Lung microvascular endothelial cell (primary cell): ENCODE data around the gene ZDHHC1. TPM values are rescaled to one million over a fixed set of nuclear protein-coding genes. Genes with fewer than 3 reads are reported as not detected.

Experiments
- DNase-seq, 2 donors: peaks; one replicate each; pipeline versions ENCODE4 v3.0.0 to v3.0.0-alpha.2; 2010; ENCODE audit warnings: low read depth in 2 of 2
- total RNA-seq: library from RNA; depleted of rRNA; stranded (reverse); fragments of >200 nt; gene quantifications from 2 replicates; pipeline ENCODE4 v1.2.1, GENCODE V29; 2014

Gene ZDHHC1
- total RNA-seq, 1 donor from 2014 or later: 2.6 TPM

- peak; percentile 17 to 41 for DNase-seq
These were observed 31.3 kb upstream of the ZDHHC1 start for GRCh38 chr16:67447508-67448076.

DNA sequence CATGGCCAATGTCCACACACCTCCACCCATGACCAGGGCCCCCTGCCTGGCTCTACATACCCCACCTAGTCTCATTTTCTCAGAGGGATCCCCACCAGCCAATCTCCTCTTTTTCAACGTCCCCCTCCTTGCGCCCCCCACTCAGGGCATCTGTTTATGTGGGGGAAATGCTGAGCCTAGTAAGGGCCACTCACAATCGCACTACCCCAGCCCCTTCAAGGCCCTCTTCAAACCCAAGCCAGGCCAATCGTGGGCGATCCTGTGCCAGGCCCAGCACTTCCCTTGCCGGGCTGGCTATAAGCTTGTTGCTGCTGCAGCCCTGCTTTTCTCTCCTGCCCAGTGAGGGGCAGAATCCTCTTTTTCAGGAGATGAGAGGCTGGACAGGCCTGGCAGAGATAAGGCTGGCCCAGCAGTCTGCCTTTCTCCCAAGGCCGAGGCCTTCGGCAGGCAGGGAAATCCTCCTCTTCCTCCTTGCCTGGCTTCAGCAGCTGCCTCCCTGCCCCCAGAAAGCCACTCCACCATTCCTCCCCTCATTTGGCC is 30.8 kb upstream of the ZDHHC1 start:
- DNase-seq: no peak

DNA sequence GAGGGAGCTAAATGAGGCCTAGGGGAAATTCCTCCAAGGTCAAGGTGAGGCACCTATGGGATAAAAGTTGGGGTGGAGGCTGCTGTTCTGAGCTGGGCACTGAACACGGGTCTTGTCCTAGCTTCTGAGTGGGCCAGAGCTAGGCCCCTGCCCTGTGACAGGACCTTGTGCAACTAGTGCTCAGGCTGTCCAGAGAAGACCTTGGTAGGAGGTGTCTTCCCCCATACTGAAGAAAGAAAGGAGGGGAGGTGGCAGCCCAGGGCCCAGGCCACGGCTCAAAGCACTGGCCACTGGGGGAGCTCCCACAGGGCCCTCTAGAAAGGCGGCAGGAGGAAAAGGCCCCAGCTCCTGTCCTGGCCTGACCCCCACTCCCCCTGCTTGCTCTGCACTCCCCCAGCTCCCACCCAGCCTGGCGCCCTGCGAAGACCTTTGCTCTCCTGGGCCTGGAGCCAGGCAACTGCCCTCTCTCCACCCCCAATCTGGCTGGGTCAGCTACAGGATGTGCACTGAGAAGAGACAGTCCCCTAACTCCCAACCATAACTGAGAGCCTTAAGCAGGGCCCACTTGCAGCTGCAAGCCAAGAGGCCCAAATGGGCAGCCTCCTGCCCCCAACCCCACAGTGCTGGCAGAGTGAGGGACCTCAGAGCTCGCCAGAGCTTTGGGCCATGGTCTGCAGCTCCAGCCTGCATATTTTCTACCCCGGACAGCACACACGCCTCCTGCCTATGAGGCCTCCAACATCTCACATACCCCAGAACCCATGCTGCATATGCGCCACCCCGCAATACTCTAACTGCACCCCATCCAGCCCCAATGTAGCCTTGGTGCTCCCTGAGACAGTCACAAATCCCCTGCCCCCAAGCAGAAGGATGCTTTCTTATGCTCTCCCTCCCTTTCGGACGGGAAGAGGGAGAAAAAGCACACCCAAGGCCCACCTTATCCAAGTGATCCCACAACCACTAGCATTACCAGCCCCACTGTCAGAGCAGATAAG is 29.9 kb upstream of the ZDHHC1 start:
- DNase-seq: peak in 1 of 2 donors; percentile 31

- peak in 1 of 2 donors; percentile 18 for DNase-seq
These were observed 29.2 kb upstream of the ZDHHC1 start for GRCh38 chr16:67445441-67445912.

- DNase-seq: no peak
These were observed 28.8 kb upstream of the ZDHHC1 start for GRCh38 chr16:67445126-67445426.

- no peak for DNase-seq
These were observed 28.2 kb upstream of the ZDHHC1 start for GRCh38 chr16:67444259-67445125.

- no peak for DNase-seq
These were observed 27.0 kb upstream of the ZDHHC1 start for GRCh38 chr16:67443265-67443664.

- no peak for DNase-seq
These were observed 26.4 kb upstream of the ZDHHC1 start for GRCh38 chr16:67442581-67443255.

- DNase-seq: no peak
These were observed 25.6 kb upstream of the ZDHHC1 start for GRCh38 chr16:67441907-67442306.

DNA sequence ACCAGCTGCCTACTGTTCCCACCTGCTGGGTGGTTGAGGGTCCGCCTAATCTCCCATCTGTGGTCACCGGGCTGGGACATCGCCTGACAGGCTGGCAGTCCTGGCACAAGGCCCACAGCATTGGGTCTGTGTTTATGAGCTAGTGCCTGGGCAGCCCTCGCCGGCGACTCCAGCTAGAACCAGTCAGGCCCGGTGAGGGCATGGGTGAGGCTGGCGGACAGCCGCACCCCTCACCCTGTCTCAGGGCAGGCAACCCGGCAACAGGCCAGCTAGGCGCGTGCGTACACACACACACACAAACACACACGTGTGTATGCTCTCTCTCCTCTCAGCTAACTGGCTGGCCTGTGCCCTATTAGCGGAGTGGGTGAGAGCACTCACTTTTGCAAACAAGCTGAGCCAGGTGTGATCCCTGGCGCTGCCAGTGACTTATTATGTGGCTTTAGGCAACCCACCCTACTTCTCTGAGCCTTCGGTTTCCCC is 25.0 kb upstream of the ZDHHC1 start:
- no peak for DNase-seq

GRCh38 chr16:67438824-67439393 is 22.6 kb upstream of the ZDHHC1 start:
- DNase-seq: no peak

GRCh38 chr16:67438098-67438791 is 22.0 kb upstream of the ZDHHC1 start:
- DNase-seq: no peak

DNA sequence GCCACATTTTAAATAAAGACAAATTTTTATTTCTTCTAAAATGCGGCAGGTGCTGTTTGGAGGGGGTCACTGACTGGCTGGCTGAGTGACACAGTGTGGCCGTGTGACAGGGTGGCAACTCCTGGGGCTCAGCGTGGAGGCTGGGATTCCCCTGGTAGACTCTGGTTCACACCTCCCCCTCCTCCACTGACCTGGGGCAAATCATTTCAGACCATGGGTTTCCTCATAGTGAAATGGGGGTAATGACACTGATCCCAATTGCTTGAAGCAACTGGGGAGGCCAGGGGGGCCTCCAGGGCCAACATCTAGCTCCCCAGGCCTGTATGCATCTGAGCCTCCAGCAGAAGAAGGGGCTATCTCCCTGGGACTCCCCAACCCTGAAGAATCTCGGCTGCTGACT is 21.2 kb upstream of the ZDHHC1 start:
- DNase-seq: no peak

- no peak for DNase-seq
These were observed 20.4 kb upstream of the ZDHHC1 start for GRCh38 chr16:67436640-67437193.

- no peak for DNase-seq
These were observed 19.5 kb upstream of the ZDHHC1 start for GRCh38 chr16:67435758-67436164.

DNA sequence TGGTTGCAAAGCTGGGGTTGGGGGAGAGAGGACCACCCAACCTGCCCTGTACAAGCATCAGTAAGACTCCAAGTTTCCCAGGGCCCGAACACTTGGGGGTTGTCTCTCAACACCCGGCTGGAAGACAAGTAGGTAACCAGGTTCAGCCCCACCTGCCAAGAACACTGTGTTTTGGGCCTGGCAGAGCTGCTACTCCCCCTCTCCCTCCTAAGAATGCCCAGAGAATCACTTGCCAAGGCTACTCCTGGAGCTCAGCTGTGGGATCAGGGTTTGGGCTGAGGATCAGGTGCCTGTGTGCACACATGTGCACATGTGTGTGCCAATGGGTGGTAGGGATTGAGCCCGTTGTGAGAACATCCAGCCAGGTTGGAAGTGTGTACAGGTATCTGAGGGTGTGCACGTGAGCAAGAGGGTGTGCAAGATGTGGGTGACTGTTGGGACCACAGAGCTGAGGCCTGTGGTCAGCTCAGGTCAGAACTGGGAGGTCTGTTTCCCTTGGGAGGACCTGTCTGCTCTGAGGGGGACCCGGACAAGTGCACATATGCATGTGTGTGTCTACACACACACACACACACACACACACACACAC is 16.9 kb upstream of the ZDHHC1 start:
- no peak for DNase-seq

DNA sequence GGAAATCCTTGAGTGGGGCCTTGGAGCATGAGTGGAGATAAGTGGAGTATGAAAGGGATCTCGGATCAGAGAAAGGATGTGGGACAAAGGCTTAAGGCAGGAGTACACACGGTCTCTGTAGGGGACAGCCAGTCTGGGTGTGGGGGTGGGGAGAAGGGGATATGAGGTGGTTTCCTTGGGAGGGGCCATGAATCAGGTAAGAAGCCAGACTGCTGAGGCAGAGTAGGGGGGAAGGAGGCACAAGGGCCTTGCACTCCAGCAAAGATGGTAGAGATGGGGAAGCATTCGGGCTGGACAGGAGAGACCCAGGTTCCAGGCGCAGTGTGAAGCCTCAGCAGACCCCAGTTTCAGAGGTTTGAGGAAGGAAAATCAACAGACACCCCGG is 16.2 kb upstream of the ZDHHC1 start:
- DNase-seq: no peak

DNA sequence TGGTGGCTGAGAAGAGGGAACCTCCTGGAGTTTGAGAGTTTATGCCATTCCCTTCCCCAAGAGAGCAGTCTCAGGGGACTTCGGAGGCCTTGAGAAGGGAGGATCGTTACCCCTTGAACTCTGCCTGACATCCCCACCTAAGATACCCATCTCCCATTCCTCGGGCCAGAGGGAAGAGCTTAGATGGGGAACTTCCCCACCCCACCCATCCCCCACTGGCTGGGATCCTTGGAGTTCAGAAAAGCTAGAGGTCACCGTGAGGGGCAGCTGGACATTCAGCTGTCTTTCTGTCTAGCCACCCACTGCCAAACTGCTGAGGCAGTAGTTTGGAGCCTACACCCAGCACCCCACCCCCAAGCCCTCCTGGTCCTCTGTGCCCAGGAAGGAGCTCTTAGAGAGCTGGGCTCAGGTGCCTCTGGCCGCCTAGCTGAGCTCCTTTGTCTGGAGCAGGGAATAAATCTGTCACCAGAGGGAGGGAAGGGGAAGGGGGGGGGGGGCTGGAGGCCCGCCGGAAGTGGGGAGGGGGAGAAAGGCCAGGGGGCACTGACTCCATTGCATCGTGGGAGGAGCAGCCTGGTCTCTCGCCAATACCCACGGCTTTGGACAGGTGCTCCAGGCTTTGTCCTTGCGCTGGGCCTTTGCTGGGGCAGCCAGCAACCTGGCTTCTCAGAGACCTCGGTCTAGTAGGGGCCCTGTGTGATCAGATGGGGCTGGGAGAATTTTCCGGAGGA is 15.7 kb upstream of the ZDHHC1 start:
- no peak for DNase-seq
